ENCODE results near the gene NPM1.

- TF ChIP-seq POLR2A (IDR thresholded peaks at IDR 0.05) = no peak
- TF ChIP-seq, protein P1, sequence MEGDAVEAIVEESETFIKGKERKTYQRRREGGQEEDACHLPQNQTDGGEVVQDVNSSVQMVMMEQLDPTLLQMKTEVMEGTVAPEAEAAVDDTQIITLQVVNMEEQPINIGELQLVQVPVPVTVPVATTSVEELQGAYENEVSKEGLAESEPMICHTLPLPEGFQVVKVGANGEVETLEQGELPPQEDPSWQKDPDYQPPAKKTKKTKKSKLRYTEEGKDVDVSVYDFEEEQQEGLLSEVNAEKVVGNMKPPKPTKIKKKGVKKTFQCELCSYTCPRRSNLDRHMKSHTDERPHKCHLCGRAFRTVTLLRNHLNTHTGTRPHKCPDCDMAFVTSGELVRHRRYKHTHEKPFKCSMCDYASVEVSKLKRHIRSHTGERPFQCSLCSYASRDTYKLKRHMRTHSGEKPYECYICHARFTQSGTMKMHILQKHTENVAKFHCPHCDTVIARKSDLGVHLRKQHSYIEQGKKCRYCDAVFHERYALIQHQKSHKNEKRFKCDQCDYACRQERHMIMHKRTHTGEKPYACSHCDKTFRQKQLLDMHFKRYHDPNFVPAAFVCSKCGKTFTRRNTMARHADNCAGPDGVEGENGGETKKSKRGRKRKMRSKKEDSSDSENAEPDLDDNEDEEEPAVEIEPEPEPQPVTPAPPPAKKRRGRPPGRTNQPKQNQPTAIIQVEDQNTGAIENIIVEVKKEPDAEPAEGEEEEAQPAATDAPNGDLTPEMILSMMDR (IDR thresholded peaks at IDR 0.05) = no peak
- TF ChIP-seq POLR2AphosphoS5 (IDR thresholded peaks at IDR 0.05) = no peak
- TF ChIP-seq EP300 (IDR thresholded peaks at IDR 0.05) = no peak
Observed at GRCh38 chr5:171450423-171451331, 63.0 kb downstream of the NPM1 start.
